GM12874 (cell line): Measurements from ENCODE around the gene BASP1.

Experiments
- CTCF ChIP-seq: IDR thresholded peaks from 2 replicates; pipeline ENCODE4 v1.5.1; 2011; ENCODE audit warnings: low read depth, mild to moderate bottlenecking, control low read depth, low read length, moderate library complexity; ENCODE audit not compliant: insufficient read depth

The BASP1 gene

GRCh38 chr5:17287501-17288155 lies 70.2 kb downstream of the BASP1 start:
- no peak for TF ChIP-seq CTCF

DNA sequence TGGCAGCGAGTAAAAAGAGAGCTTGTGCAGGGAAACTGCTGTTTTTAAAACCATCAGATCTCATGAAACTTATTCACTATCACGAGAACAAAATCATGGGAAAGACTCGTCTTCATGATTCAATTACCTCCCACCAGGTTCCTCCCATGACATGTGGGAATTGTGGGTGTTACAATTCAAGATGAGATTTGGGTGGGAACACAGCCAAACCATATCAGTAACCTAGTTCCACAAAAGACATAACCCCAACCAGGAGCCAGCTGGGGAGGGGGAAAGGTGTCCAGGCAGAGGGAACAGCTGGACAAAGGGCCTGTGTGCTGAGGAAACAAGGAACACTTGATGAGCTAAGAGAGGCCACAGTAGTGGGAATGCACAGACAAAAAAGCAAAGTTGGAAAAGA lies 71.1 kb downstream of the BASP1 start:
- TF ChIP-seq CTCF, result no peak

DNA sequence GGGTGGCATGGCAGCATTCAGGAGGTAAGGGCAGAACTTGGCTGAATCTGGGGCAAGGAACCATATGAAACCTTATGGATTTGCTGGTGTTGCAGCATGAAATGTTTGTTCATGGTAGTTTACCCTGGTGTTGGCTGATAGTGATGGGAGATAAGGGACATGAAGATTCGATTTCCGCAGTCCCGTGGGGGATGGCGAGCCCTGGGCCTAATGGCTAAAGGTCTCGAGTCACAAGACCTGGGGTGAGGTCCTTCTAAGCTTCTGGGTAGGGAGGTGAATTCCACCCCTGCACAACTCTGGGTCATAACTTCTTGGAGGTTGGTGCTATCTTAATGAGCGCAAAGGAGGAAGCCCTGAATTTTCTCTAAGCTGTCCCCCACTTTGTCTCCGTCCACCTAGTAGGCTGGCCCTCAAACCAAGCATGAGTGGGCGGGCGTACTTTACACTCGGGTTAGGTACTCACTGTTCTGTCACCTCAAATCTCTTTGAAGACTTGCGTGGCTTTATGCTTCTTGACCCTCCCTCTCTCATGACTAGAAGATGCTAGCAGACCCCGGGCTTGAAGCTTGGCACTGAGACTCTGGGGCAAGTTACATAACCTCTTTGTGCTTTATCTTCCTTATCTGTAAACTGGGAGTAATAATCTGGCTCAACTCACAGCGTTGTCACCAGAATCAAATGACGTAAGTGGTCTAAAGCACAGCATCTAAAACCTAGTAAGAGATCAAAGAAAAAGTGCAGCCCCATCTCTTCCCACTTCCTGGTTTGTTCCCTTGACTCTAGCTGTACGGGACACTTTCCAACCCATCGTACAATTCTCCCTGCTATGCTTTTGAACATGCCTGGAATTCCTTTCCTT lies 72.5 kb downstream of the BASP1 start:
- TF ChIP-seq CTCF, result no peak

DNA sequence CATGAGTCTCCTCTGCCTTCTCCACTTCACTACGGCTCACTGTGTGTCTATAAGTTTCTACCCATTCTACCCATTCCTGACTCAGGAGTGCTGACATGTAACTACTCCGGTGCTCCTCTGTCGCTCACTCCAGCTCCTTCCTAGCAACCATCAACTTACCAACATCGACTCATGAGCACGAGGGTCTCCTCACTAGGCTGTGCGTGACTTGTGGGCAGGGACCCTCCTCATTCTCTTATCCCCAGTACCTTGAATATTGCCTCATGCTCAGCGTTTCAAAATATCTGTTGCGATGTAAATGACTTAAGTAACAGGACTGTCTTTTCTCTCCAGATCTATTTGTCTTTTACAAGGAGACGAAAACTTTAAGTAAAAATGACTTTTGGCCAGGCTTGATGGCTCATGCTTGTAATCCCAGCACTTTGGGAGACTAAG lies 73.1 kb downstream of the BASP1 start:
- no peak for TF ChIP-seq CTCF

GRCh38 chr5:17292434-17293015 lies 75.1 kb downstream of the BASP1 start:
- TF ChIP-seq CTCF, result no peak

DNA sequence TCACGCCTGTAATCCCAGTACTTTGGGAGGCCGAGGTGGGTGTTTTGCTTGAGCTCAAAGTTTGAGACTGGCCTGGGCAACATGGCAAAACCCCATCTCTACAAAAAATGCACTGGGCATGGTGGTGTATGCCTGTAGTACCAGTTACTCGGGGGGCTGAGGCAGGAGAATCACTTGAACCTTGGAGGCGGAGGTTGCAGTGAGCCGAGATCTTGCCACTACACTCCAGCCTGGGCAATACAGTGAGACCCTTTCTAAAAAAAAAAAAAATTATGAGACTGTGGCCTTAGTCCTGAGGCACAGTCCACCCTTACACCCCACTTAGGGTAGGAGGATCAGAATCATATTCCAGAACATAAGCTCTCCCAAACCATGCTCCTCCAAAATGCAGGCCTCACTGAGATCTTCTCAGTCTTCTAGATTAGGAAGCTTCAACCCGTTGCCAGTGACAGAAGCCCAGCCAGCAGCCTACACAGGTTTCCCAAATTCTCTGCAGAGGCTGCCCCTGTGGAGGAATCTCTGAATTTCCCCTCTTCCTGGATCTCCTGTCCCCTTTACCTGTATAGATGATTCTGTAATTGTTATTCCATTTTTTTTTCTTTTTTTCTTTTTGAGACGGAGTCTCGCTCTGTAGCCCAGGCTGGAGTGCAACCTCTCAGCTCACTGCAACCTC lies 77.3 kb downstream of the BASP1 start:
- TF ChIP-seq CTCF, result no peak

DNA sequence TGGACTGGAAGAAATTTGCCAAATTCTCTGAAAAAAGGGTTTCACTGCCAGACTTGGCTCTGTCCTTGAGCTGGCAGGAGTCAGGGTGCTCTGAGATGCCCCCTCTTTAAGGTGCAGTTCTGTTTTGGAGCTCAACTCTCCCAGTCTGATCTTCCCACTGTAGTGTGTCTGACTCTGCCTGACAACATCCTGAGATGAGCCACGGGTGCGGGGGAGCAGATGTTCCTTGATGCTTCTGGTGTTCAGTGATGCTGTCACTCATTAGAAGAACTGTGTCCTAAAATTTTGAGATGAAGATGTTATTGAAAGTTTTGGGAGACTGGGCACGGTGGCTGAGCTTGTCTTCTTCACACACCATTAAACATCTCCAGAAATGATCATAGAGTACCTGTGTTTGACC lies 78.2 kb downstream of the BASP1 start:
- TF ChIP-seq CTCF, result no peak
